K562 (cell line): Measurements from ENCODE around the gene TTC16. TPM values are rescaled to one million over a fixed set of nuclear protein-coding genes. Genes with fewer than 3 reads are reported as not detected.

ENCODE experiments used
- ATAC-seq: fragments of 200-7000 bp; cut with Tn5 transposase; 3 replicates; pipeline ENCODE4 v1.9.1; 2020; ENCODE audit warnings: moderate library complexity
- BruUV-seq: library from RNA; stranded (reverse); fragments of 400-500 nt; replicated peaks from 2 replicates; lab custom pipeline; 2021; lab: Mats Ljungman, UMichigan
- CTCF ChIA-PET: fragments of 300-600 bp; formaldehyde crosslinking; extraction: SDS; loops from one replicate; lab custom pipeline; 2021; ENCODE audit warnings: low intra/inter-chr PET ratio; lab: Yijun Ruan, JAX
- POLR2A ChIA-PET: fragments of 300-600, 350-650 bp; sonication (Branson Sonifier 250); formaldehyde crosslinking; extraction: SDS; loops from one replicate; lab custom pipeline; 2021; ENCODE audit warnings: antibody characterized with exemption, inconsistent platforms; lab: Yijun Ruan, JAX
- DNase-seq, 4 experiments: peaks; one replicate each; pipeline versions ENCODE4 v3.0.0 to v3.0.0-alpha.2; 2011 to 2018; ENCODE audit warnings: low spot score in 3 of 4, mixed read lengths in 3 of 4; ENCODE audit errors: extremely low read depth in 1 of 4
- FAIRE-seq: peaks from 2 replicates; lab custom pipeline; 2011; peaks lifted over from hg19 to GRCh38; lab: Jason Lieb, UNC
- H2AFZ ChIP-seq: 2 replicates; pipeline ENCODE4 v1.6.0; 2011; ENCODE audit warnings: low read depth, low read length, control low read depth, inconsistent platforms
- H3K27ac ChIP-seq: fragments of 200-600 bp; 3 replicates; pipeline ENCODE4 v1.8.0; 2011; ENCODE audit warnings: low read depth, mild to moderate bottlenecking, control low read depth, inconsistent platforms, low read length, moderate library complexity, mixed read lengths; ENCODE audit errors: extremely low read depth
- H3K27me3 ChIP-seq, 2 experiments: fragments of 300-600 bp in 1 of 2; 2 replicates in 1 of 2; 3 replicates in 1 of 2; pipeline versions ENCODE4 v1.6.0 to v1.8.0; 2011; ENCODE audit warnings: inconsistent platforms in 2 of 2, low read length in 2 of 2, mild to moderate bottlenecking in 1 of 2, mixed read lengths in 1 of 2, moderate library complexity in 1 of 2; ENCODE audit not compliant: control insufficient read depth in 2 of 2, insufficient read depth in 2 of 2
- H3K36me3 ChIP-seq: fragments of 300-600 bp; 3 replicates; pipeline ENCODE4 v1.8.0; 2011; ENCODE audit warnings: mild to moderate bottlenecking, low read length, inconsistent platforms; ENCODE audit not compliant: control insufficient read depth, insufficient read depth
- H3K4me1 ChIP-seq, 2 experiments: fragments of 200-600 bp in 1 of 2; replicated peaks in 1 of 2; 2 replicates in 1 of 2; 3 replicates in 1 of 2; pipeline versions ENCODE4 v1.5.1 to v1.8.0; 2011; ENCODE audit warnings: inconsistent platforms in 2 of 2, low read length in 2 of 2, mild to moderate bottlenecking in 1 of 2, mixed read lengths in 1 of 2, moderate library complexity in 1 of 2; ENCODE audit not compliant: control insufficient read depth in 2 of 2, insufficient read depth in 2 of 2
- H3K4me2 ChIP-seq: 2 replicates; pipeline ENCODE4 v1.6.1; 2011; ENCODE audit warnings: low read length, control low read depth, inconsistent platforms, mixed read lengths; ENCODE audit not compliant: insufficient read depth
- H3K4me3 ChIP-seq: fragments of 200-600 bp; sonication (generic), shearing (Covaris generic); 2 replicates; pipeline ENCODE4 v1.5.1; 2016; ENCODE audit warnings: control low read depth, inconsistent platforms
- H3K79me2 ChIP-seq: fragments of 200-600 bp; 3 replicates; pipeline ENCODE4 v1.8.0; 2011; ENCODE audit warnings: low read length, inconsistent platforms; ENCODE audit not compliant: control insufficient read depth, insufficient read depth
- H3K9ac ChIP-seq, 2 experiments: 2 replicates each; pipeline versions ENCODE4 v1.6.0 to v1.6.1; 2011; ENCODE audit warnings: low read depth in 2 of 2, low read length in 2 of 2, control low read depth in 1 of 2, inconsistent platforms in 1 of 2, mild to moderate bottlenecking in 1 of 2, mixed read lengths in 1 of 2; ENCODE audit not compliant: insufficient read depth in 1 of 2
- H3K9me1 ChIP-seq: one replicate; pipeline ENCODE4 v1.6.0; 2011; ENCODE audit warnings: inconsistent platforms, mild to moderate bottlenecking, low read length, moderate library complexity; ENCODE audit not compliant: control insufficient read depth, insufficient read depth
- H3K9me3 ChIP-seq: replicated peaks from 2 replicates; pipeline ENCODE4 v1.5.1; 2011; ENCODE audit warnings: low read depth, low read length, inconsistent platforms; ENCODE audit not compliant: control insufficient read depth, insufficient read depth
- H4K20me1 ChIP-seq: replicated peaks from 2 replicates; pipeline ENCODE4 v1.6.1; 2011; ENCODE audit warnings: low read length, inconsistent platforms, mixed read lengths; ENCODE audit not compliant: control insufficient read depth, insufficient read depth
- CEBPG ChIP-seq, 3 experiments: fragments of 200-800 bp in 1 of 3; sonication (Bioruptor generic) in 1 of 3; sonication (generic) in 1 of 3; formaldehyde crosslinking in 1 of 3; IDR thresholded peaks in 2 of 3; conservative IDR thresholded peaks in 1 of 3; 2 replicates each; pipeline versions ENCODE4 v1.6.1 to v1.8.0; 2016 to 2022; ENCODE audit warnings: missing compliant biosample characterization in 2 of 3, missing genetic modification characterization in 2 of 3, mild to moderate bottlenecking in 1 of 3, missing genetic modification reagents in 1 of 3
- PRMT5 ChIP-seq: sonication (generic); formaldehyde crosslinking; IDR thresholded peaks from 2 replicates; pipeline ENCODE4 v1.5.0; 2020; ENCODE audit warnings: missing genetic modification reagents
- RAD21 ChIP-seq, 2 experiments: fragments of 250-450 bp in 1 of 2; fragments of 450-650 bp in 1 of 2; sonication (Bioruptor Pico) in 1 of 2; formaldehyde crosslinking in 1 of 2; IDR thresholded peaks in 1 of 2; conservative IDR thresholded peaks in 1 of 2; 2 replicates each; pipeline versions ENCODE4 v1.4.0 to v1.8.0; 2020 to 2022; ENCODE audit warnings: mild to moderate bottlenecking in 2 of 2, moderate library complexity in 1 of 2
- ZC3H8 ChIP-seq: fragments of 450-650 bp; IDR thresholded peaks from 2 replicates; pipeline ENCODE4 v1.6.1; 2017
- ZNF23 ChIP-seq: fragments of 250-450 bp; sonication (Bioruptor Pico); IDR thresholded peaks from 2 replicates; pipeline ENCODE4 v1.4.0; 2020; ENCODE audit warnings: mild to moderate bottlenecking
- ZNF785 ChIP-seq: fragments of 250-450 bp; sonication (Bioruptor Pico); IDR thresholded peaks from 2 replicates; pipeline ENCODE4 v1.4.0; 2020; ENCODE audit warnings: mild to moderate bottlenecking
- WGBS: fragments of 100-300 bp; shearing (Covaris generic); methylation state at CpG from one replicate; pipeline ENCODE4 v1.1.6; 2016; ENCODE audit warnings: low coverage, mixed read lengths; ENCODE audit not compliant: insufficient coverage; ENCODE audit errors: missing lambda C conversion rate; 5-methylcytosine and 5-hydroxymethylcytosine counted together
- in situ Hi-C: fragments of 300-500 bp; cut with MboI; formaldehyde crosslinking; loops from 4 replicates; pipeline ENCODE4 v1.15.0; 2018; ENCODE audit warnings: inconsistent platforms, mixed read lengths
- intact Hi-C: fragments of 100-400 bp; cut with micrococcal nuclease; formaldehyde crosslinking; loops from 2 replicates; pipeline ENCODE4 v1.14.2; 2022
- polyA plus RNA-seq, 8 experiments: library from polyadenylated mRNA; depleted of rRNA in 4 of 8; stranded (reverse) in 5 of 8; unstranded in 3 of 8; fragments of >200 nt; fragmentation: Nextera tagmentation in 2 of 8; fragmentation: Illumina TruSeq in 1 of 8; extraction: Ambion mirVana in 2 of 8; extraction: Trizol in 1 of 8; gene quantifications; 2 replicates each; pipeline versions ENCODE4 v1.2.1 to v1.2.3, GENCODE V29; 2011 to 2014; ENCODE audit warnings: inconsistent platforms in 1 of 8, missing spikeins in 1 of 8
- total RNA-seq, 7 experiments: library from RNA; depleted of rRNA in 6 of 7; stranded (reverse); fragments of >200 nt in 6 of 7; fragmentation: Illumina TruSeq in 2 of 7; extraction: Trizol in 2 of 7; gene quantifications; 2 replicates each; pipeline versions ENCODE4 v1.2.1 to v1.2.3, GENCODE V29; 2011 to 2021; ENCODE audit warnings: low replicate concordance in 1 of 7
- TF ChIP-seq, protein P1 (sequence below): fragments of 250-450 bp; sonication (Bioruptor Pico); IDR thresholded peaks from 2 replicates; pipeline ENCODE4 v1.5.1; 2021; ENCODE audit warnings: mild to moderate bottlenecking

The TTC16 gene
- total and polyA plus RNA-seq, 9 of the 15 experiments (the other 6 are each of a cell fraction or from before 2014, with no cell fraction given): 0.11 TPM; not detected in 8

DNA sequence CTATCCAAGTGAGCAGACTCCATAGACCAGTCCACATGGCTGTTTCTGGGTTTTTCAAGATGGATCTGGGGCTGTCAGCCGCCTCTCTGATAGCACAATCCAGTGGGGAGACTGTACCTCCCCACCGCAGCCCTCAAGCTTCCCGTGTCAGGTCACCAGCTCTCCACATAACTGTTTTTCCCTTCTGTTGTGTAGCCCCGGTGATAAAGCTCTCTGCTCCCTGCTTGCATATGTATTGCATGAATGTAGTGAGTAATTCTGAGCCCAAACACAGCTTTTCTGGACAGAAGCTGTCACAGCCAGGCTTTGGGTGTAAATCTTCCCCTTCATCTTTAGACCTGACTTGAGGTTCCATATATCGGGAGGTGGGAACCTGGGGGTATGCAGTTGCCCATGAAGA, 32.2 kb upstream of the TTC16 start:
- Histone ChIP-seq H3K4me3 (no peak overlapping the region), H3K4me2 (no peak overlapping the region), H3K9me3 (no peaks in the 10 kb centered on the region), H3K4me1 (no peaks in the 10 kb centered on the region; a peak in 1 of 5 replicates), H3K9me1 (no peaks in the 10 kb centered on the region), H4K20me1 (no peaks in the 10 kb centered on the region), H3K36me3 (peaks cover 33% of the 10 kb centered on the region; the same call in 2 of the 3 replicates), H3K27me3 (no peaks in the 10 kb centered on the region), H3K79me2 (no peaks in the 10 kb centered on the region), H2AFZ (no peak overlapping the region), H3K9ac (no peak overlapping the region; a peak in 1 of 4 replicates), H3K27ac (no peak overlapping the region)
- in situ Hi-C loops: no loop called here
- FAIRE-seq: no peak
- WGBS: 68% methylated on average over 5 of the region's 5 CpGs
- ChIA-PET POLR2A (interaction anchor here (0.6 to 1.0 kb wide), 3 partner anchors 12 to 31 kb away, joined by 3 read pairs; no protein-coding TSS in a partner anchor), CTCF (no interaction called here)
- TF ChIP-seq PRMT5 (CRISPR knock-in tag) (no peak), CEBPG (CRISPR knock-in tag; IDR thresholded peaks at IDR 0.05) (0 out of 2 replicates have a peak, but pooled peaks have one; percentile 24), CEBPG (tag; conservative IDR thresholded peaks at IDR 0.05 in 1 of 2, IDR thresholded peaks at IDR 0.05 in 1 of 2) (no peak)
- ATAC-seq: no peak; the same call in 2 of the 3 replicates
- intact Hi-C loops: no loop called here
- no peak for DNase-seq
- no TSS peak for BruUV-seq

DNA sequence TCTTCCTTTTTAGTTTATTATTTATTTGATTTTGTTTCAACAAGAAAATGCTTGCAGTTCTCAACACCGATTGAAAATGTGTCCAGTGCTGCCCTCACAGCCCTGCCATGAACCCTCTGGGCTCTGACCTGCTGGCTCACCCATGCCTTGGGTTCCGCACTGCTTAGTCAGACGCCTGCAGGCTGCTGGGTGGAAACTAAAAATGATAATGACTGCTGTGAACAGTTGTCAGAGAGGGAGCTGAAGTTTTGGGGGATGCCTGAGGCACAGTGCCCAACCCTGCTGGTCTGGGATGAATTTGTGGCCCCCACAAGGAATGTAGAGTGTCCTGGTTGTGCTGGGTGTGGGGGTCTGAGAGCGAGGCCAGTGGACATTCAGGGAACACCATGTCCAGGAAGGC, 31.3 kb upstream of the TTC16 start:
- Histone ChIP-seq H3K9me1 (no peaks in the 10 kb centered on the region), H2AFZ (no peak overlapping the region), H3K27me3 (no peaks in the 10 kb centered on the region), H3K9ac (0 out of 4 replicates have a peak overlapping the region, but pooled peaks of 1 of the 2 experiments have one; percentile 22), H3K36me3 (peaks cover 33% of the 10 kb centered on the region; the same call in 2 of the 3 replicates), H3K27ac (no peak overlapping the region), H3K4me2 (no peak overlapping the region), H3K4me1 (no peaks in the 10 kb centered on the region; a peak in 1 of 5 replicates), H3K4me3 (no peak overlapping the region), H3K9me3 (no peaks in the 10 kb centered on the region), H3K79me2 (no peaks in the 10 kb centered on the region), H4K20me1 (no peaks in the 10 kb centered on the region)
- intact Hi-C loops: no loop called here
- no TSS peak for BruUV-seq
- FAIRE-seq (no peak), DNase-seq (no peak), ATAC-seq (no peak)
- CTCF ChIA-PET: no interaction called here
- TF ChIP-seq, protein P1, sequence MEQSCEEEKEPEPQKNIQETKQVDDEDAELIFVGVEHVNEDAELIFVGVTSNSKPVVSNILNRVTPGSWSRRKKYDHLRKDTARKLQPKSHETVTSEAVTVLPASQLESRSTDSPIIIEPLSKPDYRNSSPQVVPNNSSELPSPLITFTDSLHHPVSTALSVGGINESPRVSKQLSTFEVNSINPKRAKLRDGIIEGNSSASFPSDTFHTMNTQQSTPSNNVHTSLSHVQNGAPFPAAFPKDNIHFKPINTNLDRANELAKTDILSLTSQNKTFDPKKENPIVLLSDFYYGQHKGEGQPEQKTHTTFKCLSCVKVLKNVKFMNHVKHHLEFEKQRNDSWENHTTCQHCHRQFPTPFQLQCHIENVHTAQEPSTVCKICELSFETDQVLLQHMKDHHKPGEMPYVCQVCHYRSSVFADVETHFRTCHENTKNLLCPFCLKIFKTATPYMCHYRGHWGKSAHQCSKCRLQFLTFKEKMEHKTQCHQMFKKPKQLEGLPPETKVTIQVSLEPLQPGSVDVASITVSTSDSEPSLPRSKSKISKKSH (CRISPR knock-in tag): no peak
- TF ChIP-seq ZNF23 (CRISPR knock-in tag) (no peak), RAD21 (CRISPR knock-in tag; conservative IDR thresholded peaks at IDR 0.05 in 1 of 2, IDR thresholded peaks at IDR 0.05 in 1 of 2) (no peak), ZNF785 (CRISPR knock-in tag) (no peak), ZC3H8 (no peak)
- POLR2A ChIA-PET: interaction anchor here (0.6 to 1.4 kb wide), 3 partner anchors 11 to 20 kb away, joined by 3 to 4 read pairs (median 3); no protein-coding TSS in a partner anchor
- 55% methylated on average over 4 of the region's 4 CpGs for WGBS
- in situ Hi-C loops: no loop called here
